Gastroesophageal sphincter (tissue), 3 donors: ENCODE results near the gene ZNF84.

Experiments used
- CTCF ChIP-seq, 4 experiments: fragments of 200-600 bp in 2 of 4; fragments of 450-650 bp in 2 of 4; sonication (generic) in 1 of 4; IDR thresholded peaks; one replicate each; pipeline ENCODE4 v1.5.1; 2017 to 2019; ENCODE audit warnings: antibody characterized with exemption in 4 of 4, mild to moderate bottlenecking in 2 of 4, moderate library complexity in 2 of 4
- EP300 ChIP-seq: sonication (generic); formaldehyde crosslinking; IDR thresholded peaks from one replicate; pipeline ENCODE4 v1.6.1; 2017; ENCODE audit warnings: antibody characterized with exemption, mild to moderate bottlenecking
- POLR2A ChIP-seq, 2 donors: fragments of 450-650 bp; IDR thresholded peaks; one replicate each; pipeline ENCODE4 v1.6.1; 2017; ENCODE audit warnings: antibody characterized with exemption in 2 of 2, mild to moderate bottlenecking in 2 of 2, moderate library complexity in 1 of 2

DNA sequence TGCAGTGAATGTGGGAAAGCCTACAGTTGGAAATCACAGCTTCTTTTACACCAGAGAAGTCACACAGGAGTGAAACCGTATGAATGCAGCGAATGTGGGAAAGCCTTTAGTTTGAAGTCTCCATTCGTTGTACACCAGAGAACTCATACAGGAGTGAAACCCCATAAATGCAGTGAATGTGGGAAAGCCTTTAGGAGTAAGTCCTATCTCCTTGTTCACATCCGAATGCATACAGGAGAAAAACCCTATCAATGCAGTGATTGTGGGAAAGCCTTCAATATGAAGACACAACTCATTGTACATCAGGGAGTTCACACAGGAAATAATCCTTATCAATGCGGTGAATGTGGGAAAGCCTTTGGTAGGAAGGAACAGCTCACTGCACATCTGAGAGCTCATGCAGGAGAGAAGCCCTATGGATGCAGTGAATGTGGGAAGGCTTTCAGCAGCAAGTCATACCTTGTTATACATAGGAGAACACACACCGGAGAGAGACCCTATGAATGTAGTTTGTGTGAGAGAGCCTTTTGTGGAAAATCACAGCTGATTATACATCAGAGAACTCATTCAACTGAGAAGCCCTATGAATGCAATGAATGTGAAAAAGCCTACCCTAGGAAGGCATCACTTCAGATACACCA is 26.5 kb upstream of the ZNF84 start:
- TF ChIP-seq CTCF (IDR thresholded peaks at IDR 0.05), result no peak
- no peak for TF ChIP-seq POLR2A (IDR thresholded peaks at IDR 0.05)
- no peak for TF ChIP-seq EP300
